CD14-positive monocyte (primary cell): ENCODE results near the gene MACROD1. TPM values are rescaled to one million over a fixed set of nuclear protein-coding genes. Genes with fewer than 3 reads are reported as not detected.

Source experiments
- DNase-seq, 3 donors: peaks; one replicate each; pipeline ENCODE4 v3.0.0-alpha.2; 2011 to 2022
- H2AFZ ChIP-seq: 2 replicates; pipeline ENCODE4 v1.6.0; 2012; ENCODE audit warnings: mild to moderate bottlenecking, low read depth, low read length, inconsistent platforms; ENCODE audit not compliant: insufficient read depth, poor library complexity, severe bottlenecking
- H3K27ac ChIP-seq, 2 donors: 1 replicate in 1 of 2; 2 replicates in 1 of 2; pipeline ENCODE4 v1.5.1; 2012 to 2013; ENCODE audit warnings: low read length in 2 of 2, control low read depth in 1 of 2, inconsistent platforms in 1 of 2, low read depth in 1 of 2, mild to moderate bottlenecking in 1 of 2
- H3K27me3 ChIP-seq, 2 donors: one replicate each; pipeline versions ENCODE4 v1.6.0 to v1.6.1; 2011 to 2013; ENCODE audit warnings: low read length in 2 of 2; ENCODE audit not compliant: control insufficient read depth in 2 of 2, insufficient read depth in 2 of 2
- H3K36me3 ChIP-seq, 2 donors: replicated peaks in 1 of 2; 1 replicate in 1 of 2; 2 replicates in 1 of 2; pipeline versions ENCODE4 v1.5.1 to v1.6.1; 2012 to 2013; ENCODE audit warnings: low read length in 2 of 2, control low read depth in 1 of 2, inconsistent platforms in 1 of 2, mild to moderate bottlenecking in 1 of 2; ENCODE audit not compliant: insufficient read depth in 2 of 2, control insufficient read depth in 1 of 2
- H3K4me1 ChIP-seq, 2 donors: 1 replicate in 1 of 2; 2 replicates in 1 of 2; pipeline versions ENCODE4 v1.5.1 to v1.6.1; 2012 to 2013; ENCODE audit warnings: low read length in 2 of 2, control low read depth in 1 of 2, inconsistent platforms in 1 of 2, mild to moderate bottlenecking in 1 of 2, moderate library complexity in 1 of 2; ENCODE audit not compliant: insufficient read depth in 2 of 2, control insufficient read depth in 1 of 2
- H3K4me2 ChIP-seq: replicated peaks from 2 replicates; pipeline ENCODE3; 2012; ENCODE audit warnings: low read length, moderate library complexity, mild to moderate bottlenecking; ENCODE audit not compliant: poor library complexity, severe bottlenecking; ENCODE audit errors: extremely low read depth
- H3K4me3 ChIP-seq, 3 experiments: fragments of 200-600 bp in 1 of 3; sonication (generic) in 1 of 3; replicated peaks in 1 of 3; 1 replicate in 2 of 3; 2 replicates in 1 of 3; pipeline ENCODE4 v1.5.1; 2011 to 2013; ENCODE audit warnings: low read length in 3 of 3, mild to moderate bottlenecking in 3 of 3, control low read depth in 2 of 3, low read depth in 2 of 3, inconsistent platforms in 1 of 3, moderate library complexity in 1 of 3
- H3K79me2 ChIP-seq: 2 replicates; pipeline ENCODE4 v1.6.0; 2012; ENCODE audit warnings: mild to moderate bottlenecking, control low read depth, inconsistent platforms, low read length, moderate library complexity; ENCODE audit not compliant: insufficient read depth
- H3K9ac ChIP-seq: 2 replicates; pipeline ENCODE4 v1.6.0; 2017; ENCODE audit warnings: low read length, mild to moderate bottlenecking; ENCODE audit not compliant: insufficient read depth, poor library complexity, severe bottlenecking
- H3K9me3 ChIP-seq, 2 donors: replicated peaks in 1 of 2; 1 replicate in 1 of 2; 2 replicates in 1 of 2; pipeline versions ENCODE4 v1.5.1 to v1.6.1; 2012 to 2013; ENCODE audit warnings: low read length in 2 of 2, control low read depth in 1 of 2; ENCODE audit not compliant: control insufficient read depth in 1 of 2, insufficient read depth in 1 of 2
- H4K20me1 ChIP-seq: 2 replicates; pipeline ENCODE4 v1.6.0; 2012; ENCODE audit warnings: mild to moderate bottlenecking, low read length, control low read depth, moderate library complexity; ENCODE audit not compliant: insufficient read depth
- H3K27ac Mint-ChIP-seq, 7 donors: one replicate each; pipeline ENCODE4 v1.8.0; 2020; ENCODE audit warnings: mild to moderate bottlenecking in 7 of 7, mixed read lengths in 7 of 7, moderate library complexity in 6 of 7, inconsistent platforms in 2 of 7
- H3K27me3 Mint-ChIP-seq, 3 donors: one replicate each; pipeline ENCODE4 v1.8.0; 2021 to 2022; ENCODE audit warnings: low read depth in 3 of 3, mild to moderate bottlenecking in 3 of 3, mixed read lengths in 3 of 3, moderate library complexity in 3 of 3, inconsistent platforms in 1 of 3
- H3K36me3 Mint-ChIP-seq, 2 donors: one replicate each; pipeline ENCODE4 v1.8.0; 2020; ENCODE audit warnings: mixed read lengths in 2 of 2, inconsistent platforms in 1 of 2, mild to moderate bottlenecking in 1 of 2
- H3K4me1 Mint-ChIP-seq: one replicate; pipeline ENCODE4 v1.8.0; 2020; ENCODE audit warnings: mild to moderate bottlenecking, mixed read lengths
- H3K4me3 Mint-ChIP-seq, 2 donors: one replicate each; pipeline ENCODE4 v1.8.0; 2020; ENCODE audit warnings: mild to moderate bottlenecking in 2 of 2, mixed read lengths in 2 of 2, moderate library complexity in 1 of 2
- H3K9me3 Mint-ChIP-seq, 7 donors: one replicate each; pipeline ENCODE4 v1.8.0; 2020 to 2022; ENCODE audit warnings: mixed read lengths in 7 of 7, mild to moderate bottlenecking in 6 of 7, moderate library complexity in 6 of 7, inconsistent platforms in 2 of 7
- CTCF ChIP-seq: fragments of 200-600 bp; IDR thresholded peaks from one replicate; pipeline ENCODE4 v1.8.0; 2022; ENCODE audit warnings: antibody characterized with exemption, mild to moderate bottlenecking
- WGBS: methylation state at CpG from one replicate; pipeline ENCODE4 v1.1.5; 2013; ENCODE audit warnings: missing lambda C conversion rate; ENCODE audit not compliant: insufficient coverage; 5-methylcytosine and 5-hydroxymethylcytosine counted together
- intact Hi-C, 2 donors: fragments of 100-400 bp; cut with micrococcal nuclease; formaldehyde crosslinking; loops; one replicate each; pipeline versions ENCODE4 v1.15.0 to v1.15.1; 2023
- polyA plus RNA-seq, 3 donors: library from polyadenylated mRNA; depleted of rRNA in 1 of 3; unstranded in 2 of 3; stranded (reverse) in 1 of 3; fragments of 300-500 nt in 2 of 3; fragments of >200 nt in 1 of 3; fragmentation: Illumina TruSeq in 2 of 3; gene quantifications; 1 replicate in 2 of 3; 2 replicates in 1 of 3; pipeline ENCODE4 v1.2.3, GENCODE V29; 2012 to 2021

Gene MACROD1
- polyA plus RNA-seq, 3 donors, result 1.5 to 2.4 (median 2.2) TPM

GRCh38 chr11:64072403-64072802, 93.5 kb downstream of the MACROD1 start:
- Histone ChIP-seq H3K27ac (no peak overlapping the region), H3K27me3 (no peaks in the 10 kb centered on the region), H3K4me2 (no peak overlapping the region), H3K4me1 (peaks cover 10 to 13% of the 10 kb centered on the region in 2 donors), H3K9me3 (no peaks in the 10 kb centered on the region), H3K36me3 (no peaks in the 10 kb centered on the region), H3K79me2 (no peaks in the 10 kb centered on the region), H4K20me1 (no peaks in the 10 kb centered on the region), H3K4me3 (no peak overlapping the region), H3K9ac (no peak overlapping the region), H2AFZ (no peak overlapping the region)
- no peak overlapping the region for H3K4me3 Mint-ChIP-seq
- no peaks in the 10 kb centered on the region for H3K9me3 Mint-ChIP-seq
- no peak overlapping the region for H3K27ac Mint-ChIP-seq
- H3K4me1 Mint-ChIP-seq, result peaks cover 8% of the 10 kb centered on the region
- WGBS, result 88% methylated on average over 6 of the region's 8 CpGs
- no peak for DNase-seq
- TF ChIP-seq CTCF, result no peak
- intact Hi-C loops, result no loop called here
- no peaks in the 10 kb centered on the region for H3K36me3 Mint-ChIP-seq
- peaks cover 0 to 6% (median 2%) of the 10 kb centered on the region in 3 donors for H3K27me3 Mint-ChIP-seq

- Mint-ChIP-seq H3K4me3 (no peak overlapping the region), H3K36me3 (no peaks in the 10 kb centered on the region), H3K27me3 (peaks cover 0 to 6% (median 4%) of the 10 kb centered on the region in 3 donors), H3K9me3 (no peaks in the 10 kb centered on the region), H3K27ac (no peak overlapping the region), H3K4me1 (peaks cover 8% of the 10 kb centered on the region)
- H3K4me1 ChIP-seq, result peaks cover 10 to 13% of the 10 kb centered on the region in 2 donors
- no peak overlapping the region for H2AFZ ChIP-seq
- TF ChIP-seq CTCF, result no peak
- no peak overlapping the region for H3K4me2 ChIP-seq
- WGBS, result 91% methylated on average over 18 of the region's 20 CpGs
- no peaks in the 10 kb centered on the region for H3K79me2 ChIP-seq
- H3K27ac ChIP-seq, result no peak overlapping the region
- no peaks in the 10 kb centered on the region for H3K36me3 ChIP-seq
- DNase-seq, result no peak
- no peaks in the 10 kb centered on the region for H4K20me1 ChIP-seq
- no peak overlapping the region for H3K9ac ChIP-seq
- H3K27me3 ChIP-seq, result no peaks in the 10 kb centered on the region
- H3K4me3 ChIP-seq, result no peak overlapping the region
- intact Hi-C loops, result no loop called here
- H3K9me3 ChIP-seq, result no peaks in the 10 kb centered on the region
Measured at GRCh38 chr11:64071849-64072248, 94.1 kb downstream of the MACROD1 start.
